A673 (cell line): ENCODE measurements around the gene LRRC15.

Experiments used
- EZH2 ChIP-seq: fragments of 200-600 bp; sonication (generic); IDR thresholded peaks from 2 replicates; pipeline ENCODE4 v1.6.1; 2017; ENCODE audit warnings: borderline replicate concordance, low read depth, mild to moderate bottlenecking, mixed read lengths, antibody characterized with exemption, low read length; ENCODE audit not compliant: poor library complexity, severe bottlenecking
- TF ChIP-seq, protein P1 (sequence below): fragments of 300-800, 200-600 bp; sonication (generic); conservative IDR thresholded peaks from 2 replicates; pipeline ENCODE4 v1.5.1; 2017; ENCODE audit warnings: low read depth, mild to moderate bottlenecking, antibody characterized with exemption, low read length, moderate library complexity, mixed read lengths

DNA sequence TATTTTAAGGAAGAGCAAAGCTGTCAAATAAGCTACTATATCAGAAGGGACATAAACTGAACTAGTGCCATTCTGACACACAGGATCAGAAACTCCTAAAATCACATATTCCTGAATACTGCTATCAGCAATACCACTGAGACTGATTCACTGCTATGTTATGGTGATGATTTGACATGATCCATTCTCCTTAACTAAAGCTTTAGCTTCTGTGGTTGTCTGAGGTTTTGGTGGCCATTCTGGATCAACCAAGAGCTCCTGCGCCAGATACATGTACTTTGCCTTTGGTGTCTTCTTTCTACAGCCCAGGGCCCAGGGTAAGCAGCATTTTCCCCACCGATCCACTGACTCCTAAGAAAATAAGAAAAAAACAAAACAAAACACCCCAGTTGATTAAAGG lies 36.2 kb upstream of the LRRC15 start:
- TF ChIP-seq, protein P1, sequence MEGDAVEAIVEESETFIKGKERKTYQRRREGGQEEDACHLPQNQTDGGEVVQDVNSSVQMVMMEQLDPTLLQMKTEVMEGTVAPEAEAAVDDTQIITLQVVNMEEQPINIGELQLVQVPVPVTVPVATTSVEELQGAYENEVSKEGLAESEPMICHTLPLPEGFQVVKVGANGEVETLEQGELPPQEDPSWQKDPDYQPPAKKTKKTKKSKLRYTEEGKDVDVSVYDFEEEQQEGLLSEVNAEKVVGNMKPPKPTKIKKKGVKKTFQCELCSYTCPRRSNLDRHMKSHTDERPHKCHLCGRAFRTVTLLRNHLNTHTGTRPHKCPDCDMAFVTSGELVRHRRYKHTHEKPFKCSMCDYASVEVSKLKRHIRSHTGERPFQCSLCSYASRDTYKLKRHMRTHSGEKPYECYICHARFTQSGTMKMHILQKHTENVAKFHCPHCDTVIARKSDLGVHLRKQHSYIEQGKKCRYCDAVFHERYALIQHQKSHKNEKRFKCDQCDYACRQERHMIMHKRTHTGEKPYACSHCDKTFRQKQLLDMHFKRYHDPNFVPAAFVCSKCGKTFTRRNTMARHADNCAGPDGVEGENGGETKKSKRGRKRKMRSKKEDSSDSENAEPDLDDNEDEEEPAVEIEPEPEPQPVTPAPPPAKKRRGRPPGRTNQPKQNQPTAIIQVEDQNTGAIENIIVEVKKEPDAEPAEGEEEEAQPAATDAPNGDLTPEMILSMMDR: no peak
- no peak for TF ChIP-seq EZH2
